ENCODE data around the gene FHAD1.

GRCh38 chr1:15251857-15252835 lies 5.1 kb downstream of the FHAD1 start:
- no peak for TF ChIP-seq POLR2AphosphoS5 (IDR thresholded peaks at IDR 0.05; ENCODE audit: low read depth, low read length)
- TF ChIP-seq, protein P1, sequence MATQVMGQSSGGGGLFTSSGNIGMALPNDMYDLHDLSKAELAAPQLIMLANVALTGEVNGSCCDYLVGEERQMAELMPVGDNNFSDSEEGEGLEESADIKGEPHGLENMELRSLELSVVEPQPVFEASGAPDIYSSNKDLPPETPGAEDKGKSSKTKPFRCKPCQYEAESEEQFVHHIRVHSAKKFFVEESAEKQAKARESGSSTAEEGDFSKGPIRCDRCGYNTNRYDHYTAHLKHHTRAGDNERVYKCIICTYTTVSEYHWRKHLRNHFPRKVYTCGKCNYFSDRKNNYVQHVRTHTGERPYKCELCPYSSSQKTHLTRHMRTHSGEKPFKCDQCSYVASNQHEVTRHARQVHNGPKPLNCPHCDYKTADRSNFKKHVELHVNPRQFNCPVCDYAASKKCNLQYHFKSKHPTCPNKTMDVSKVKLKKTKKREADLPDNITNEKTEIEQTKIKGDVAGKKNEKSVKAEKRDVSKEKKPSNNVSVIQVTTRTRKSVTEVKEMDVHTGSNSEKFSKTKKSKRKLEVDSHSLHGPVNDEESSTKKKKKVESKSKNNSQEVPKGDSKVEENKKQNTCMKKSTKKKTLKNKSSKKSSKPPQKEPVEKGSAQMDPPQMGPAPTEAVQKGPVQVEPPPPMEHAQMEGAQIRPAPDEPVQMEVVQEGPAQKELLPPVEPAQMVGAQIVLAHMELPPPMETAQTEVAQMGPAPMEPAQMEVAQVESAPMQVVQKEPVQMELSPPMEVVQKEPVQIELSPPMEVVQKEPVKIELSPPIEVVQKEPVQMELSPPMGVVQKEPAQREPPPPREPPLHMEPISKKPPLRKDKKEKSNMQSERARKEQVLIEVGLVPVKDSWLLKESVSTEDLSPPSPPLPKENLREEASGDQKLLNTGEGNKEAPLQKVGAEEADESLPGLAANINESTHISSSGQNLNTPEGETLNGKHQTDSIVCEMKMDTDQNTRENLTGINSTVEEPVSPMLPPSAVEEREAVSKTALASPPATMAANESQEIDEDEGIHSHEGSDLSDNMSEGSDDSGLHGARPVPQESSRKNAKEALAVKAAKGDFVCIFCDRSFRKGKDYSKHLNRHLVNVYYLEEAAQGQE (IDR thresholded peaks at IDR 0.05; ENCODE audit: insufficient read depth in 1 of 2, low read depth in 2 of 2, low read length in 2 of 2): no peak
- TF ChIP-seq SIN3A (IDR thresholded peaks at IDR 0.05; ENCODE audit: borderline replicate concordance, insufficient read depth, low read length): no peak
